K562 (cell line): Measurements from ENCODE around the gene ZBTB24. TPM values are rescaled to one million over a fixed set of nuclear protein-coding genes. Genes with fewer than 3 reads are reported as not detected.

Experiments used
- ATF2 ChIP-seq: sonication (generic); formaldehyde crosslinking; IDR thresholded peaks from 2 replicates; pipeline ENCODE4 v1.8.1; 2022; ENCODE audit warnings: missing genetic modification reagents
- BCOR ChIP-seq: fragments of 450-650 bp; IDR thresholded peaks from 2 replicates; pipeline ENCODE4 v1.6.1; 2016
- CEBPG ChIP-seq, 3 experiments: fragments of 200-800 bp in 1 of 3; sonication (Bioruptor generic) in 1 of 3; sonication (generic) in 1 of 3; formaldehyde crosslinking in 1 of 3; IDR thresholded peaks in 2 of 3; conservative IDR thresholded peaks in 1 of 3; 2 replicates each; pipeline versions ENCODE4 v1.6.1 to v1.8.0; 2016 to 2022; ENCODE audit warnings: missing compliant biosample characterization in 2 of 3, missing genetic modification characterization in 2 of 3, mild to moderate bottlenecking in 1 of 3, missing genetic modification reagents in 1 of 3
- ERF ChIP-seq: fragments of 450-650 bp; formaldehyde crosslinking; IDR thresholded peaks from 2 replicates; pipeline ENCODE4 v1.4.0; 2020; ENCODE audit warnings: mild to moderate bottlenecking, mixed read lengths
- ESRRA ChIP-seq: fragments of 450-650 bp; IDR thresholded peaks from 2 replicates; pipeline ENCODE4 v1.6.1; 2014; ENCODE audit warnings: low read depth, mild to moderate bottlenecking, moderate library complexity, borderline replicate concordance
- ETS1 ChIP-seq: conservative IDR thresholded peaks from 2 replicates; pipeline ENCODE4 v1.6.1; 2011; ENCODE audit warnings: low read depth, mild to moderate bottlenecking, low read length; ENCODE audit not compliant: control insufficient read depth
- FOXJ2 ChIP-seq: fragments of 200-800 bp; sonication (Bioruptor generic); IDR thresholded peaks from 2 replicates; pipeline ENCODE4 v1.6.1; 2016; ENCODE audit warnings: missing genetic modification characterization, missing compliant biosample characterization
- HDAC1 ChIP-seq, 2 experiments: fragments of 450-650 bp; IDR thresholded peaks; 2 replicates each; pipeline ENCODE4 v1.6.1; 2016 to 2017; ENCODE audit warnings: inconsistent platforms in 1 of 2, mild to moderate bottlenecking in 1 of 2, moderate library complexity in 1 of 2
- HDAC6 ChIP-seq: IDR thresholded peaks from 2 replicates; pipeline ENCODE4 v1.6.1; 2012; ENCODE audit warnings: low read depth, mild to moderate bottlenecking, control low read depth, inconsistent platforms, low read length, moderate library complexity
- KLF10 ChIP-seq: fragments of 250-450 bp; sonication (Bioruptor Pico); IDR thresholded peaks from 2 replicates; pipeline ENCODE4 v1.6.1; 2021; ENCODE audit warnings: matching md5 sums
- LARP7 ChIP-seq: fragments of 450-650 bp; IDR thresholded peaks from 2 replicates; pipeline ENCODE4 v1.6.1; 2016
- NFYB ChIP-seq: IDR thresholded peaks from 2 replicates; pipeline ENCODE4 v1.6.1; 2011; ENCODE audit warnings: mild to moderate bottlenecking, moderate library complexity; ENCODE audit not compliant: insufficient read length; ENCODE audit errors: extremely low read depth
- NR2C2 ChIP-seq, 2 experiments: fragments of 200-800 bp in 1 of 2; sonication (Bioruptor generic) in 1 of 2; sonication (generic) in 1 of 2; formaldehyde crosslinking in 1 of 2; IDR thresholded peaks; 2 replicates each; pipeline versions ENCODE4 v1.6.1 to v1.8.0; 2016 to 2022; ENCODE audit warnings: mild to moderate bottlenecking in 1 of 2, missing compliant biosample characterization in 1 of 2, missing genetic modification characterization in 1 of 2, missing genetic modification reagents in 1 of 2
- NRF1 ChIP-seq, 2 experiments: fragments of 450-650 bp; IDR thresholded peaks in 1 of 2; conservative IDR thresholded peaks in 1 of 2; 2 replicates each; pipeline ENCODE4 v1.6.1; 2014; ENCODE audit warnings: mild to moderate bottlenecking in 2 of 2
- RBFOX2 ChIP-seq: fragments of 200-400 bp; formaldehyde crosslinking; IDR thresholded peaks from 2 replicates; pipeline ENCODE4 v1.6.1; 2017; ENCODE audit warnings: low read depth, mild to moderate bottlenecking, low read length, moderate library complexity
- SAP30 ChIP-seq: fragments of 200-600 bp; sonication (generic); IDR thresholded peaks from 2 replicates; pipeline ENCODE4 v1.6.1; 2012; ENCODE audit warnings: borderline replicate concordance, low read depth, mild to moderate bottlenecking, moderate library complexity, low read length, control low read depth, inconsistent platforms; ENCODE audit not compliant: insufficient read depth, poor library complexity, severe bottlenecking
- SNAPC5 ChIP-seq: fragments of 250-450 bp; sonication (Bioruptor Pico); IDR thresholded peaks from 2 replicates; pipeline ENCODE4 v1.8.0; 2021; ENCODE audit warnings: moderate library complexity, mild to moderate bottlenecking, inconsistent platforms
- VEZF1 ChIP-seq: fragments of 200-800 bp; sonication (Bioruptor generic); IDR thresholded peaks from 2 replicates; pipeline ENCODE4 v1.6.1; 2017; ENCODE audit warnings: missing genetic modification characterization, missing compliant biosample characterization
- ZBTB2 ChIP-seq: fragments of 450-650 bp; IDR thresholded peaks from 2 replicates; pipeline ENCODE4 v1.6.1; 2016; ENCODE audit warnings: antibody characterized with exemption
- ZNF232 ChIP-seq: sonication (generic); formaldehyde crosslinking; IDR thresholded peaks from 2 replicates; pipeline ENCODE4 v1.8.0; 2022; ENCODE audit warnings: mild to moderate bottlenecking, missing genetic modification reagents
- ZNF764 ChIP-seq: fragments of 250-450 bp; sonication (Bioruptor Pico); IDR thresholded peaks from 2 replicates; pipeline ENCODE4 v1.4.0; 2020; ENCODE audit warnings: low read depth, mild to moderate bottlenecking, moderate library complexity
- polyA plus RNA-seq, 8 experiments: library from polyadenylated mRNA; depleted of rRNA in 4 of 8; stranded (reverse) in 5 of 8; unstranded in 3 of 8; fragments of >200 nt; fragmentation: Nextera tagmentation in 2 of 8; fragmentation: Illumina TruSeq in 1 of 8; extraction: Ambion mirVana in 2 of 8; extraction: Trizol in 1 of 8; gene quantifications; 2 replicates each; pipeline versions ENCODE4 v1.2.1 to v1.2.3, GENCODE V29; 2011 to 2014; ENCODE audit warnings: inconsistent platforms in 1 of 8, missing spikeins in 1 of 8
- total RNA-seq, 7 experiments: library from RNA; depleted of rRNA in 6 of 7; stranded (reverse); fragments of >200 nt in 6 of 7; fragmentation: Illumina TruSeq in 2 of 7; extraction: Trizol in 2 of 7; gene quantifications; 2 replicates each; pipeline versions ENCODE4 v1.2.1 to v1.2.3, GENCODE V29; 2011 to 2021; ENCODE audit warnings: low replicate concordance in 1 of 7

ZBTB24 gene
- total and polyA plus RNA-seq, 9 of the 15 experiments (the other 6 are each of a cell fraction or from before 2014, with no cell fraction given): 2.0 to 16.7 (median 8.3) TPM

- TF ChIP-seq SAP30 (peak; percentile 87), RBFOX2 (peak; percentile 87), NRF1 (conservative IDR thresholded peaks at IDR 0.05 in 1 of 2, IDR thresholded peaks at IDR 0.05 in 1 of 2) (peak; percentile 6 to 46; a peak in 2 of 4 replicates), ERF (CRISPR knock-in tag) (0 out of 2 replicates have a peak, but pooled peaks have one; percentile 18), ZNF764 (CRISPR knock-in tag) (no peak), SNAPC5 (CRISPR knock-in tag) (no peak), NR2C2 (CRISPR knock-in tag; IDR thresholded peaks at IDR 0.05) (0 out of 2 replicates have a peak, but pooled peaks have one; percentile 34), NR2C2 (tag; IDR thresholded peaks at IDR 0.05) (peak; percentile 96), NFYB (no peak), ZBTB2 (no peak), VEZF1 (CRISPR knock-in tag) (peak; percentile 88), CEBPG (CRISPR knock-in tag; IDR thresholded peaks at IDR 0.05) (peak; percentile 70), CEBPG (tag; conservative IDR thresholded peaks at IDR 0.05 in 1 of 2, IDR thresholded peaks at IDR 0.05 in 1 of 2) (no peak), FOXJ2 (tag) (peak; percentile 97), HDAC6 (no peak), KLF10 (CRISPR knock-in tag) (no peak), ATF2 (0 out of 2 replicates have a peak, but pooled peaks have one; percentile 24), HDAC1 (IDR thresholded peaks at IDR 0.05) (peak in 1 of 2 experiments; percentile 89; a peak in 2 of 4 replicates), LARP7 (no peak), BCOR (no peak), ETS1 (peak; percentile 63; the same call in 1 of the 2 replicates), ESRRA (peak; percentile 52; the same call in 1 of the 2 replicates), ZNF232 (CRISPR knock-in tag) (peak; percentile 91)
These were observed 42.5 kb downstream of the ZBTB24 start, which contains the start of the genes PPIL6 and SMPD2 (continued) for GRCh38 chr6:109440331-109441068.
